ENCODE results near the gene STH.

Gene STH

GRCh38 chr17:46044286-46044928 is 45.4 kb downstream of the STH start:
- no peaks in the 10 kb centered on the region for H3K9me3 ChIP-seq (ENCODE audit: low read length)
- H3K9ac ChIP-seq (ENCODE audit: low read length), result no peak overlapping the region
- no peak overlapping the region for H2AFZ ChIP-seq (ENCODE audit: low read length)
- no peaks in the 10 kb centered on the region for H3K4me1 ChIP-seq (ENCODE audit: insufficient read depth, low read length, severe bottlenecking)
- no peak overlapping the region for H3K4me3 ChIP-seq (ENCODE audit: low read depth, low read length, poor library complexity, severe bottlenecking)
- no peak overlapping the region for H3K4me2 ChIP-seq (ENCODE audit: low read length)
- H4K20me1 ChIP-seq (ENCODE audit: insufficient read depth, low read length), result no peaks in the 10 kb centered on the region
- no peaks in the 10 kb centered on the region for H3F3A ChIP-seq (ENCODE audit: insufficient read depth, low read length)
- no peaks in the 10 kb centered on the region for H3K9me2 ChIP-seq (ENCODE audit: low read depth, low read length)
- H3K27me3 ChIP-seq (ENCODE audit: insufficient read depth, low read length), result no peaks in the 10 kb centered on the region
- TF ChIP-seq EZH2 (IDR thresholded peaks at IDR 0.05; ENCODE audit: borderline replicate concordance, low read length), result no peak
- TF ChIP-seq, protein P1, sequence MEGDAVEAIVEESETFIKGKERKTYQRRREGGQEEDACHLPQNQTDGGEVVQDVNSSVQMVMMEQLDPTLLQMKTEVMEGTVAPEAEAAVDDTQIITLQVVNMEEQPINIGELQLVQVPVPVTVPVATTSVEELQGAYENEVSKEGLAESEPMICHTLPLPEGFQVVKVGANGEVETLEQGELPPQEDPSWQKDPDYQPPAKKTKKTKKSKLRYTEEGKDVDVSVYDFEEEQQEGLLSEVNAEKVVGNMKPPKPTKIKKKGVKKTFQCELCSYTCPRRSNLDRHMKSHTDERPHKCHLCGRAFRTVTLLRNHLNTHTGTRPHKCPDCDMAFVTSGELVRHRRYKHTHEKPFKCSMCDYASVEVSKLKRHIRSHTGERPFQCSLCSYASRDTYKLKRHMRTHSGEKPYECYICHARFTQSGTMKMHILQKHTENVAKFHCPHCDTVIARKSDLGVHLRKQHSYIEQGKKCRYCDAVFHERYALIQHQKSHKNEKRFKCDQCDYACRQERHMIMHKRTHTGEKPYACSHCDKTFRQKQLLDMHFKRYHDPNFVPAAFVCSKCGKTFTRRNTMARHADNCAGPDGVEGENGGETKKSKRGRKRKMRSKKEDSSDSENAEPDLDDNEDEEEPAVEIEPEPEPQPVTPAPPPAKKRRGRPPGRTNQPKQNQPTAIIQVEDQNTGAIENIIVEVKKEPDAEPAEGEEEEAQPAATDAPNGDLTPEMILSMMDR (IDR thresholded peaks at IDR 0.05; ENCODE audit: low read length), result peak; percentile 91
- no peaks in the 10 kb centered on the region for H3K79me2 ChIP-seq (ENCODE audit: insufficient read depth, low read length)
- peaks cover 84% of the 10 kb centered on the region for H3K36me3 ChIP-seq (ENCODE audit: insufficient read depth, low read length)
- H3K27ac ChIP-seq (ENCODE audit: low read depth, low read length, poor library complexity, severe bottlenecking), result no peak overlapping the region

DNA sequence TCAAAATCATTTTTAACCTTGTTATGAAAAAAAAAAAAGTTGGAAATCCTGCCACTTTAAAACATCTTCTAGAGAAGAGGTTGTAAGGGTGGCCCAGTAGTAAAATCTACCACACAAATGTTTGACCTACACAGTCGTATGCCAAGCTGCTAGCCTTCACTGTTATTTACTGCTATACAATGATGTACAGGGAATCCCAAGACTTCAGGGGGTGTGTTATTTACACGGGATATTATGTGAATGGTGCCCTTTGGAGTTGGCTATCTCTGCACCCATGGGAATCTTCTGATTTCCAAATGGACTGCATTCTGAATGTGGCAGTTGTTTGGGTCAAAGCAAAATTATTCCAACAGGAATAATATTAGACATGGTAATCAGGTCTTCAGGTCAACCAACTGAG is 45.9 kb downstream of the STH start:
- Histone ChIP-seq H3K4me2 (ENCODE audit: low read length) (no peak overlapping the region), H3K79me2 (ENCODE audit: insufficient read depth, low read length) (no peaks in the 10 kb centered on the region), H3K9me2 (ENCODE audit: low read depth, low read length) (no peaks in the 10 kb centered on the region), H3K36me3 (ENCODE audit: insufficient read depth, low read length) (peaks cover 84% of the 10 kb centered on the region), H4K20me1 (ENCODE audit: insufficient read depth, low read length) (no peaks in the 10 kb centered on the region), H3K9ac (ENCODE audit: low read length) (no peak overlapping the region), H2AFZ (ENCODE audit: low read length) (no peak overlapping the region), H3K4me3 (ENCODE audit: low read depth, low read length, poor library complexity, severe bottlenecking) (no peak overlapping the region), H3K4me1 (ENCODE audit: insufficient read depth, low read length, severe bottlenecking) (no peaks in the 10 kb centered on the region), H3K9me3 (ENCODE audit: low read length) (no peaks in the 10 kb centered on the region), H3F3A (ENCODE audit: insufficient read depth, low read length) (no peaks in the 10 kb centered on the region), H3K27ac (ENCODE audit: low read depth, low read length, poor library complexity, severe bottlenecking) (no peak overlapping the region), H3K27me3 (ENCODE audit: insufficient read depth, low read length) (no peaks in the 10 kb centered on the region)
- TF ChIP-seq EZH2 (IDR thresholded peaks at IDR 0.05; ENCODE audit: borderline replicate concordance, low read length), result no peak
- TF ChIP-seq, protein P1 (IDR thresholded peaks at IDR 0.05; ENCODE audit: low read length), result no peak

- no peak overlapping the region for H3K27ac ChIP-seq (ENCODE audit: low read depth, low read length, poor library complexity, severe bottlenecking)
- peaks cover 84% of the 10 kb centered on the region for H3K36me3 ChIP-seq (ENCODE audit: insufficient read depth, low read length)
- no peak for TF ChIP-seq EZH2 (IDR thresholded peaks at IDR 0.05; ENCODE audit: borderline replicate concordance, low read length)
- TF ChIP-seq, protein P1 (IDR thresholded peaks at IDR 0.05; ENCODE audit: low read length), result no peak
Observed at GRCh38 chr17:46045639-46046038, 46.6 kb downstream of the STH start.

More at GRCh38 chr17:46045639-46046038, 46.6 kb downstream of the STH start:
- Histone ChIP-seq H3K27me3 (ENCODE audit: insufficient read depth, low read length) (no peaks in the 10 kb centered on the region), H3K4me2 (ENCODE audit: low read length) (no peak overlapping the region), H3K9me2 (ENCODE audit: low read depth, low read length) (no peaks in the 10 kb centered on the region), H3K4me1 (ENCODE audit: insufficient read depth, low read length, severe bottlenecking) (no peaks in the 10 kb centered on the region), H3K9me3 (ENCODE audit: low read length) (no peaks in the 10 kb centered on the region), H3K79me2 (ENCODE audit: insufficient read depth, low read length) (no peaks in the 10 kb centered on the region), H4K20me1 (ENCODE audit: insufficient read depth, low read length) (no peaks in the 10 kb centered on the region), H2AFZ (ENCODE audit: low read length) (no peak overlapping the region), H3K9ac (ENCODE audit: low read length) (no peak overlapping the region), H3K4me3 (ENCODE audit: low read depth, low read length, poor library complexity, severe bottlenecking) (no peak overlapping the region), H3F3A (ENCODE audit: insufficient read depth, low read length) (no peaks in the 10 kb centered on the region)

Measured in OCI-LY1 (cell line).